ENCODE data around the gene TTC28.
A peak's percentile ranks its signal among the peaks of the same experiment; 100 is the strongest.

TTC28 gene

GRCh38 chr22:27933186-27933983 is 746.3 kb downstream of the TTC28 start:
- DNase-seq (ENCODE audit: low read depth, low spot score): no peak

GRCh38 chr22:27930331-27931060 is 749.1 kb downstream of the TTC28 start:
- H3K27ac ChIP-seq: peak overlapping the region; percentile 34
- DNase-seq (ENCODE audit: low read depth, low spot score): peak; percentile 60

More at GRCh38 chr22:27933186-27933983, 746.3 kb downstream of the TTC28 start:
- no peak overlapping the region for H3K27ac ChIP-seq
